Activated CD8-positive, alpha-beta memory T cell treated with anti-CD3 and anti-CD28 coated beads, Interleukin-2, amount 50 U/mL, for 1 hour (primary cell): ENCODE results near the gene PSMC5.
"Not testable (repeated sequence)": the region's sequence is repeated elsewhere in the genome, so short reads cannot be mapped to it uniquely, and the experiment has no call there.

Experiments
- DNase-seq: peaks from one replicate; pipeline ENCODE4 v3.0.0-alpha.2; 2020; ENCODE audit errors: extremely low read depth

The PSMC5 gene

DNA sequence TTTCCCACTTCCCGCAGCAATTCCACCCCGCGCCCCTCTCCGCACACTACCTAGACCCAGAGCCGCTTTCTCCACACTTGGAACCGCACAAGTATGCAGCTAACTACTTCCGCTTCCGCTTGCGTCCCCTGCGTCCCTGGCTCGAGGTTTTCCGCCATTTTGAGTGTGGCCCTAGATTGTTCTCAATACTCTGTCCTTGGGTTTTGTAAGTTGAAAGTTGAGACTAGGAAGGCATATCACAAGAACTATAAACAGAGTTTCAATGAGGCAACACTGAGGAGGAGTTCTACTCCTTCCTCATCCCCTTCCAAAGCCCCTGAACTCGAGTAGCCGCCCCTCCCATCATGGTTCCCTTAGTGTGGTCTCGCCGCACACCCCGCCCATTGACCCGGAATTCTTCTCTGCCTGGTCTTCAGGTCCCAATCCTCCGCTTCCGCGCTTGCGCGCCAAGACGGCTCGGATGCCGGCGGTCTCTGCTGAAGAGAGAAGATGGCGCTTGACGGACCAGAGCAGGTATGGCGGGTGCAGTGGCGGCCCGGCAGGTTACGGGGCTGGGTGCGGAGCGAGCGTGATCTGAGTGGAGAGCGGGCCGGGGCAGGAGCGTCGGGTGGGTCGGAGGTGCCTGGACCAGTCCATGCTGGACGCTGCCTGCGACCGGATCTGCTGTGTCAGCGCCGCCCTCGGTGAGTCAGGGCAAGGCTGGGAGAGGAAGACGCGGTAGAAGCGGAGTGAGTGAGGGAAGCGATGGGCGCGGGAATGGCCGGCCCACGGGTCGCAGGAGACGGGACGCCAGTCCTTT lies at the start of gene PSMC5, which contains the start of gene FTSJ3:
TSS of gene PSMC5 (plus strand) at position 430 of the 799 bp plus-strand sequence. CDS start at position 490, 60 bp downstream.
TSS of gene FTSJ3 (minus strand) at position 662 of the 799 bp plus-strand sequence. CDS start 761 bp downstream, outside the sequence.
- DNase-seq = peak; percentile 87

DNA sequence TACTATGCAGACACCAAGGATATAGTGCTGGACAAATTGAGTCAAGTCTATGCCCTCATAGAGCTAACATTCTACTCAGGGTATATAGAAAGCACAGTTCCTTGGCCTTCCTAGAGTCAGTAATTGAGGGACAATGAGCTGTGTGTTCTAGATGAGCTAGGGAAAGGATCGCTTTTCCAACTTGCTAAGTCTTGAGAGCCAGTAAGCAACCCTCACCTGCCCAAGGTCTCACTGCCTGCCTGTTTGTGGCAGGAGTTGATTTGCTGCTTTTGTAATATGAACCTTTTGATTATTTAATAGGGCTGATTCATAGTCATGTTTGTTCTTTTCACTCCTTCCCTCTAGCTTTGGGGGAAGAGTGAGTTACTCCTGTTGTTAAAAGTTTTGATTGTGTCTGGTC lies 46.7 kb upstream of the PSMC5 start:
- no peak for DNase-seq

DNA sequence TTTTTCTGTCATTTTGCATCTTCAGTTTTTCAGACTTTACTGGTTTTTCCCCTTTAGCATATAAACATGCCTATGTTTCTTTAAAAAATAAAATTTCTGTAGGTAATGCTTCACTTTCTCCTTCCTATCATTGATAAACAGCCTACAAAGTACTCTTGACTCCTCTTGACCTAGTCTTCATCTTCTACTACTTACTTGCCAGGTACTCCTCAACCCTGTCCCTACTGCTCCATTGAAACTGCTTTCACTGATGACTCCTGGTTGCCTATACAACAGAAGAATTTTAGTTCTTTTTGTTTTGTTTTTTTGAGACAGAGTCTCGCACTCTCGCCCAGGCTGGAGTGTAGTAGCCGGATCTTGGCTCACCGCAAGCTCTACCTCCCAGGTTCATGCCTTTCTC lies 46.3 kb upstream of the PSMC5 start:
- no peak for DNase-seq

DNA sequence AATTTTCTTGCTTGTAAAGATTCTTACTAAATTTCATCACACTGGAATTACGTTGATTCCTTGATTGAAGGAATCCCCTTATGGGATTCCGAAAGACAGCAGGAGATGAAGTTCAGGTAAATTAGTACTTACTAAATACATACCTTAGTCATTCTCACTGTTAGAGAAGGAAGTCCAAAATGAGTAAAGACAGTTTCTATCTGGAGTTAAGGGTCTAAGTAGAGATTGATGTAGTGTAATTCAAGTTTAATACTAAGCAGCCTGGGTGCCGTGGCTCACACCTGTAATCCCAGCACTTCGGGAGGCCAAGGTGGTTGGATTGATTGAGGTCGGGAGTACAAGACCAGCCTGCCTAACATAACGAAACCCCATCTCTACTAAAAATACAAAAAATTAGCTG lies 43.7 kb upstream of the PSMC5 start:
- no peak for DNase-seq

DNA sequence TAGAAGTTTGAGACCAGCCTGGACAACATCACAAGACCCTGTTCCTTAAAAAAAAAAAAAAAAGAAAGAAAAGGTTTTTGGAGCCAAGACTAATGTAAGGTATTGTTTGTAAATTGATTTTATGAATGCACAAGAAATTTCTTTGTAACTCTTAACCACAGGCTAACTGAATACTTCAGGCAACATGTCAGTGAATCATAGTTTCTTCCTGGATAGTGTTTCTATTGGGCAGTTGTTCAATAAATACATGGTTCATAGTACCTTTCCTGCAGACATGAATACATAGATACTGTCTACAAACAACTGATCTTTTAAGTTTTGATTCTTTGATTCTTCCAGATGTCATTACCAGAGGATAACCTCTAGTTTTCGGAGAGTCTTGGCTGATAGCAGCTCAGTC lies 41.7 kb upstream of the PSMC5 start:
- DNase-seq = no peak

DNA sequence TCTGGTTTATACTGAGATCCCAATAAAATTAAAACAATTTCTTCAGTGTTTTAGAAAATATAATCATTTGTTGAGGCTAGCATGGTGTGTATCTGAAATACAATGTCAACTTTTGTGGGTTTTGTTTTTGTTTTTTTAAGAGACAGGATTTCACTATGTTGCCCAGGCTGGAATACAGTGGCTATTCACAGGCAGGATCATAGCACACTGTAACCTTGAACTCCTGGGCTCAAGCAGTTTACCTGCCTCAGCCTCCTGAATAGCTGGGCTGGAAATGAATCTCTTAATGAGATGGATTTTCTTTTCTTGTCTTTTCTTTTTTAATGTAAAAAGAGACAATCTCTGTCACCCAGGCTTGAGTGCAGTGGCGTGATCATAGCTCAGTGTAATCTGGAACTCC lies 41.1 kb upstream of the PSMC5 start:
- DNase-seq = no peak

DNA sequence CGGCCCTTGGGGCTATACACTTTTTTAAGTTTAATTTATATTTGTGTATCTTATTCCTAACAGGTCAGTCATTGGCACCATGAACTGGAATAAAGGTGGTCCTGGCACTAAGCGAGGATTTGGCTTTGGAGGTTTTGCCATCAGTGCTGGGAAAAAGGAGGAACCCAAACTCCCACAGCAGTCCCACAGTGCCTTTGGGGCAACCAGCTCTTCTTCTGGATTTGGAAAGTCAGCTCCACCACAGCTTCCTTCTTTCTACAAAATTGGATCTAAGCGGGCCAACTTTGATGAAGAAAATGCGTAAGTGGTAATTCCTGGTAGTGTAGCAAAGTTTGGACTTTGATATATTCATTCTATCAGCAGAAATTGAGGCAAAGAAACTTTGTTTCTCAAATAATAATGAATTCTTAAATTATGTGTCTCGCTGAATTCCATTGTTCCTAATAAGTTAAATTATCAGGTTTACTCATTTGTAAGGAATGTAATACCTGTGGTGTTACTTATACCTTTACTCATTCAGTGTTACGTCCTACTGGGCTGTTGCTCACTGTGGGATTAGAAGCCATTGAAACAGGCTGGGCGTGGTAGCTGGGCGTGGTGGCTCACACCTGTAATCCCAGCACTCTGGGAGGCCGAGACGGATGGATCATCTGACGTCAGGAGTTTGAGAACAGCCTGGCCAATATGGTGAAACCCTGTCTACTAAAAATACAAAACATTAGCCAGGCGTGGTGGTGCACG lies 40.1 kb upstream of the PSMC5 start:
- no peak for DNase-seq

DNA sequence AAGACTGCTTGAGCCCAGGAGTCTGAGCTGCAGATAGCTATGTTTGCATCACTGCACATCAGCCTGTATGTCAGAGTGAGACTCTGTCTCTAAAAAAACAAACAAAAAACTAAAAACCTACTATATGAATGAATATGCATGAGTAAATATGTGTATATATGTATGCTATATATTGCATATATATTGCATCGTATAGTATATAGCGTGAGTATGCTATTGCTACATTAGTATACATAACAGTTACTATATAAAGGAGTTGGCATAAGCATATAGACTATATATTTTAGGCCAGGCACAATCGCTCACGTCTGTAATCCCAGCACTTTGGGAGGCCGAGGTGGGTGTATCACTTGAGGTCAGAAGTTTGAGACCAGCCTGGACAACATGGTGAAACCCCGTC lies 37.2 kb upstream of the PSMC5 start:
- no peak for DNase-seq

DNA sequence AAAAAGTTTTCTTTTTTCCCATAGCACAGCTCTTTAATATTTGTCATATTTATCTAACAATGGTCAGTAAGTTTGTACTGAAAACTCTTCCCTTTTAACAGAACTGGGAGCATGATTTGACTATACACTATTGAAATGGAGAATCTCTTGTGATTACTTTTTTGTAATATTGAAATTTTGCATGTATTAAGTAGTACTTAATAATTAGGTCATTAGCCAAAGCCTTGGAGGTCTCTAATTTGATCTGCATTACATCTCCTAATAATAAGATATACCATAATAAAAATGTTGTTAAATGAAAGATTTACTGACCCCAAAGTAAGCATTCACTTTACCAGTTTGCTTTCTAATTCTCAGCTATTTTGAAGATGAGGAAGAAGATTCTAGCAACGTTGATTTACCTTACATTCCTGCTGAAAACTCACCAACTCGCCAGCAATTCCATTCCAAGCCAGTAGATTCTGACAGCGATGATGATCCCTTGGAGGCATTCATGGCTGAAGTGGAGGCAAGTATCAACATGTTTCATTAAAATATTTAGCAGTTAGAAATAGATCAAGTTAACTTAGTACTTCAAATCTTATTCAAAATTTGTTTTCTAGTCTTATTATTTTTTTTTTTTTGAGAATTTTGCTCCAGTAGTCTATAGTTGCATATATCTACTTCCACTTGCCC lies 35.0 kb upstream of the PSMC5 start:
- no peak for DNase-seq

DNA sequence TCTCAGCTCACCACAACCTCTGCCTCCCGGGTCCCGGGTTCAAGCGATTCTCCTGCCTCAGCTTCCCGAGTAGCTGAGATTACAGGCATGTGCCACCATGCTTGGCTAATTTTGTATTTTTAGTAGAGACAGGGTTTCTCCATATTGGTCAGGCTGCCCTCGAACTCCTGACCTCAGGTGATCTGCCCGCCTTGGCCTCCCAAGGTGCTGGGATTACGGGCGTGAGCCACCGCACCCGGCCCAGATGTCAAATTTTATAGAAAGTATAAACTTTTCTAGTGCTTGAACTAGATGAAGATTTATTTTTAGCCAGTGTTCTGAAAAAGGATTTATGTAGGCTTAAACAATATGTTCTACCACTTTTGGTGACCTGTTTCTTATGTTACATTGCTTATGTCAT lies 30.9 kb upstream of the PSMC5 start:
- DNase-seq = not testable (repeated sequence)

DNA sequence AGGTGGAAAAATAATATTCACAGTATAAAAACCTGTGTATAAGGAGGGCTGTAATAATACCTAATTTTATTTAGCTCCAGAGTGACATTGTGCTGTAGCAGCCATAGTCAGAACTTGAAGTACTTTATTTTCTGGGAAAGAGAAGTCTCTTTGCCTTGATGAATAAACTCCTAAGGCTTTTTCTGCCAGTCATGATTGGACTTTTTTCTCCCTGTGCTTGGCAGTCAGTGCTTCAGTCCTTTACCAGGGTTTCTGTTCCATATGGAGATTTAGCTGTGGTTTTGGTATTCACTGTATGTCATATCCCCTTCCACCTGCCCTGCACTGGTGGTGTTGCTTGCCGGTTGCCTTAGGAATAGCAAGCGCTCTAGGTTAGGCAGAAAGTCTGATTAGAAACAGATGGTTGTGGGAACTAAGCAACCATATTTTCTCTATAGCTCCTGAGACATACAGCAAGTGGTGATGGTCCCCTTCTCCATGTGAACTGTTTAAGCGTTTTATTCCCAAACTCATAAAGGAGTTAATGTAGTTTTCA lies 28.6 kb upstream of the PSMC5 start:
- DNase-seq = no peak

DNA sequence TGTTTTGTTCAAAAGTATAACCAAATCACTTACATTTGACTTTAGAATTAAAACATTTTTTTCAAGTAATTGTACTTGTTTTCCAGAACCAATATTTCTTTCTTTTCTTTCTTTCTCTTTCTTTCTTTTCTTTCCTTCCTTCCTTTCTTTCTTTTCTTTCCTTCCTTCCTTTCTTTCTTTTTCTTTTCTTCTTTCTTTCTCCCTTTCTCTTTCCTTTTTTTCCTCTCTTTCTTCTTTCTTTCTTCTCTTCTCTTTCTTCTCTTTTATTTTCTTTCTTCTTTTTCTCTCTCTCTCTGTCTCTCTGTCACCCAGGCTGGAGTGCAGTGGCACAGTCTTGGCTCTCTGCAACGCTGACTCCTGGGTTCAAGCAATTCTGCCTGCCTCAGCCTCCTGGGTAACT lies 26.4 kb upstream of the PSMC5 start:
- DNase-seq = no peak

DNA sequence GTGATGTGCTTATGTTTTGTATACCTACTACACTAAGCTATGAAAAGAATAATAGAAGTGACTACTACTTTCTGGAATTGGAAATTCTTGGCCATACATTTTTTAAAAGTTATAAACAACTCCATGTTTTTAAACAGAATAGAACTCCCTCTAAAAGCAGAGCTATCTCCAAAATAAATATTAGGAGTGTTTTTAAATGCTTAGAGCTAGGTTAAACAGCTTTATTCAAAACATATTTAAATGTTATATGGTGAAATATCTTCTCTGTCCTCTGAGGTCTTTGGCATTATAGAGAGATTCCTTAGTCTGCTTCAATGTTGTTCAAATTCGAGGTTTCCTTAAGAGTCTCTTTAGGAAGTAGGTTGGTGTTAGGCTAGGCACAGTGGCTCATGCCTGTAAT lies 22.9 kb upstream of the PSMC5 start:
- DNase-seq = no peak

DNA sequence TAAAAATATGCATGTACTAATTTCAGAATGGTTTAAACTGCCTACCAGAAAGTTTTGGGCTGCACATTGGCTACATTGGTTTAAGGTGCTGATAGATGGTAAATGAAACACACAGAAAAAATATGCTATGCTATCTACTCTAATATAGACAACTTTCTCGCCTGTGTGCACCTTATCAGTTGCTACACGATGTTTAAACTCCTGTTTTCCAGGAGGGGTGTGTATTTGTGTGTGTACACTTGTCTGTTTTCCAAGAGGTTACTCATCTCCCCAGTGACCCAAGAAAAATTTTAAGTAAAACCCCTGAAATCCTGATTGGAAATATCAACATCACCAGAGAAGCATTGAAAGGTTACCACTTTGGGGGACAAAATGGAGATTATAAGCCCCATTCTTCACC lies 21.6 kb upstream of the PSMC5 start:
- no peak for DNase-seq

DNA sequence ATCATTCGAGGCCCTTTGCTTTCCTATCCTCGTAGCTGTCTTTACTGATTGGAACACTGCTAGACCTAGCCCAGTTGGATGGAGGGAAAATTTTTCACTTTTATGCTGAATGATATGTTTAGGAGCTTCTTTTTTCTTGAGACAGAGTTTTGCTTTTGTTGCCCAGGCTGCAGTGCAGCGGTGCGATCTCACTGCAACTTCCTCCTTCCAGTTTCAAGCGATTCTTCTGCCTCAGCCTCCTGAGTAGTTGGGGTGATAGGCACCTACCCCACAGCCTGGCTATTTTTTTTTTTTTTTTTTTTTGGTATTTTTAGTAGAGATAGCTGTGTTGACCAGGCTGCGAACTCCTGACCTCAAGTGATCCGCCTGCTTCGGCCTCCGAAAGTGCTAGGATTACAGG lies 17.3 kb upstream of the PSMC5 start:
- DNase-seq = no peak

DNA sequence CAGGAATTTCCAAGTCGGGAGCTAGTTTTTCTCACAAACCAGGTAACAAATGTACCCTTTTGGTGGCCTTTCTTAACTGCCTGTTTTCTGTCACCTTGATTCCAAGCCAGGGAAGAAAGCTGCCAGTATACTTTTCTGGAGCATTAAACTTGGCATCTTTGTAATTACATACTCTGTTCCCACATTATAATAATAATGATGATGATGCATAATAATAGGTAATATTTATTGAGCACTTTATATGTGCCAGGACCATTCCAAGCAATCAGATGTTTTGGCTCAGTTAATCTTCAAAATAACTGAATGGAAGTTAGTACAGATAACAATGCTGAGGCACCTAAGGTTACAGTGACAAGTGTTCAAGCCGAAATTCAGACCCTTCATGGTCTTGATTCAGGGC lies 11.1 kb upstream of the PSMC5 start:
- DNase-seq = no peak

DNA sequence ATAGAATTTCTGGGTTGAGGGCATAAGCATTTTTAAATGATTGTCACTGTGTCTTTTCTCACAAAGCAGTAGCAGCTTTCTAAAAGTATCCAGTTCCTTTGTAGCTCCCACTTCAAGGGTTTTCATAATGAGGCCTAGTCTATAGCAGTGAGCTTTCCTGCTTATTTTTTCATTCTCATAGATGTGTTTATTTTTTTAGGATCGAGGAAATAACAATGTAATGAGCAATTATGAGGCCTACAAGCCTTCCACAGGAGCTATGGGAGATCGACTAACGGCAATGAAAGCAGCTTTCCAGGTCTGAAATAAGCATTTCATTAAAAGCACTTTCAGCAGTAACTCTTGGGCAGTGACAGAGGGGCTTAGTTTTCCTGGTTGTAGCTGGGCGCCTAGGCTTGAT lies 10.6 kb upstream of the PSMC5 start:
- no peak for DNase-seq

DNA sequence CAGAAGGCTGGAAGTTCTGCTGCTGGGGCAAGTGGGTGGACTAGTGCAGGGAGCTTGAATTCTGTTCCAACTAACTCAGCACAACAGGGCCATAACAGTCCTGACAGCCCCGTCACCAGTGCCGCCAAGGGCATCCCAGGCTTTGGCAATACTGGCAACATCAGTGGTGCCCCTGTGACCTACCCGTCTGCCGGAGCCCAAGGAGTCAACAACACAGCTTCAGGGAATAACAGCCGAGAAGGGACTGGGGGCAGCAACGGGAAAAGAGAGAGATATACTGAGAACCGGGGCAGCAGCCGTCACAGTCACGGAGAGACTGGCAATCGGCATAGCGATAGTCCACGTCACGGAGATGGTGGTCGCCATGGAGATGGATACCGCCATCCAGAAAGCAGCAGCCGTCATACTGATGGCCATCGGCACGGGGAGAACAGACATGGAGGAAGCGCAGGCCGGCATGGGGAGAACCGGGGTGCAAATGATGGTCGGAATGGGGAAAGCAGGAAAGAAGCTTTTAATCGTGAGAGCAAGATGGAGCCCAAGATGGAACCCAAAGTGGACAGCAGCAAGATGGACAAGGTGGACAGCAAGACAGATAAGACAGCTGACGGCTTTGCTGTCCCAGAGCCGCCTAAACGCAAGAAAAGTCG lies 9.4 kb upstream of the PSMC5 start:
- no peak for DNase-seq

DNA sequence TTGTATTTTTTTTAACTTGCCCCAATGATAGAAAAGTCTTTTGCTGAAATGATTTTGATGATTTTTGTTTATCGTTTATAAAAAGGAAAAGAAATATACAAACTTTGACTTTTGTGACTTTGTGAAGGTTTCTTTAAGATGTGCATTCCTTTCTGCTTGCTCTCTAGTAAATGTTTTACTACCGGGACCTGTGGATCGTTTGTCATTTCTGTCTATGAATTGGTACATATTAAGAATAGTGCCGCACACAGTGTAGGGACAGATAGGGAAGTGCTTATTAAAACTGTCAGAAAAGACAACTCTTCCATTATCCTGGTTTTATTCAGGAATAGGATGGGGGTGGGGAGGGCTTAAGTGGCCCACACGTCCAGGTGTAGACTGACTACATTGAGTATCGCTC lies 8.1 kb upstream of the PSMC5 start:
- DNase-seq = no peak

DNA sequence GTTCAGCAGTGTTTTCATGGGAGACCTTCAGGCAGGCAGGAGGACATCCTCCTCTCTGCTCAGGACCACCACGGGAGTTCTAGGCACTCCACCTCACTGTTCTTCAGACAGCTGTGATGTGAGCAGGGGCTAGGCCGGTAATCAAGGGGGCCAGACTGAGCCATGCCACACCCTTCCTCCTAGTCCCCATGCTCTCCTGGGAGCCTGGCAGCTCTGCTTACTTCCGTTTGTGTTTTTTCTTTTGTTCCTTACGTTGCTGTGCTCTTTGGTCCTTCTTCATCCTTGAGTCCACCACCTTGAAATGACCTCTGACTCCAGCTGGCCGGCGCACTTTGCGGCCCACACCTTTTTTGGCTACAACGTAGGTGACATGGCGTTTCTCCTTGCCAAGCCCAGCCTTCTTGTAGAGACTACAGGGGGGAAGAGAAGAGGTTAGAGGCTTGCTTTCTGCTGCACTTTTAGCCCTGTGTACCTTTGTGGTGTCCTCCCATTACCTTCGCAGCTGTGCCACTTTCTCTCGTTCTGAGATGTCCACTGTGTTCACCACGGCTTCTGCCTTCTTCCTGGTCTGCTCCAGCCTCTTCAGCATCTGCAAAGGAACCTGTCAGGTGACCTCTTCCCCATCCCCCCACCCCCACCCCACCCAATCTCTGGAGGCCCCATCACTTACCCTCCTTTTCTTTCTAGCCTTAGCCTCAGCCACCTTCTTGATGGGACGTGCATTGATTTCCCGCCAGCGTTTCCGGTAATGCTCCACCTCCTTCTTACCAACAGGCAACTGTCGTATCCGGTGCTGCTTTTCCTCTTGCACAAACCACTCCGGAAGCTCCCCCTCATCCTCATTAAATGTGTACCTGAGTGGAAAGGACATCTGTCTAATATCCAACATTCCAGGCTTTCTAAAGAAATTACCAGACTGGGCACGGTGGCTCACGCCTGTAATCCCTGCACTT lies 7.4 kb upstream of the PSMC5 start:
- no peak for DNase-seq
